Neural progenitor cell (in vitro differentiated cells): ENCODE results near the gene CCND2. TPM values are rescaled to one million over a fixed set of nuclear protein-coding genes. Genes with fewer than 3 reads are reported as not detected.

Experiments
- DNase-seq: peaks from one replicate; pipeline ENCODE4 v3.0.0-alpha.2; 2016; ENCODE audit warnings: low spot score
- H2AFZ ChIP-seq: fragments of 200-600 bp; sonication (generic); replicated peaks from 2 replicates; pipeline ENCODE4 v1.6.1; 2016; ENCODE audit warnings: antibody characterized with exemption
- H3F3A ChIP-seq: fragments of 200-600 bp; sonication (generic); 2 replicates; pipeline ENCODE4 v1.6.1; 2016; ENCODE audit warnings: antibody characterized with exemption, low read depth
- H3K27ac ChIP-seq: fragments of 200-600 bp; sonication (generic); 2 replicates; pipeline ENCODE4 v1.5.1; 2016; ENCODE audit warnings: mild to moderate bottlenecking
- H3K27me3 ChIP-seq: fragments of 200-600 bp; sonication (generic); 2 replicates; pipeline ENCODE4 v1.6.1; 2016; ENCODE audit warnings: mild to moderate bottlenecking, moderate library complexity
- H3K36me3 ChIP-seq: fragments of 200-600 bp; sonication (generic); 2 replicates; pipeline ENCODE4 v1.5.1; 2016
- H3K4me1 ChIP-seq: fragments of 200-600 bp; sonication (generic); 2 replicates; pipeline ENCODE4 v1.6.1; 2016; ENCODE audit warnings: mixed run types
- H3K4me2 ChIP-seq: fragments of 200-600 bp; sonication (generic); 2 replicates; pipeline ENCODE4 v1.6.1; 2016
- H3K4me3 ChIP-seq: fragments of 200-600 bp; sonication (generic); 2 replicates; pipeline ENCODE4 v1.5.1; 2016
- H3K79me2 ChIP-seq: fragments of 200-600 bp; sonication (generic); 2 replicates; pipeline ENCODE4 v1.6.1; 2016; ENCODE audit warnings: low read depth
- H3K9ac ChIP-seq: fragments of 200-600 bp; sonication (generic); 2 replicates; pipeline ENCODE4 v1.6.1; 2016
- H3K9me3 ChIP-seq: fragments of 200-600 bp; sonication (generic); 2 replicates; pipeline ENCODE4 v1.5.1; 2016; ENCODE audit warnings: low read depth
- H4K20me1 ChIP-seq: fragments of 200-600 bp; sonication (generic); 2 replicates; pipeline ENCODE4 v1.6.1; 2016; ENCODE audit warnings: low read depth
- H3K27ac Mint-ChIP-seq: 3 replicates; pipeline ENCODE4 v1.8.0; 2021; ENCODE audit warnings: mixed read lengths
- H3K27me3 Mint-ChIP-seq: 2 replicates; pipeline ENCODE4 v1.8.0; 2022; ENCODE audit warnings: low read depth, mild to moderate bottlenecking, inconsistent platforms, moderate library complexity, mixed read lengths; ENCODE audit not compliant: insufficient read depth
- H3K36me3 Mint-ChIP-seq: 3 replicates; pipeline ENCODE4 v1.8.0; 2021; ENCODE audit warnings: mixed read lengths
- H3K4me1 Mint-ChIP-seq: 3 replicates; pipeline ENCODE4 v1.8.0; 2021; ENCODE audit warnings: mixed read lengths
- H3K4me3 Mint-ChIP-seq: 3 replicates; pipeline ENCODE4 v1.8.0; 2021; ENCODE audit warnings: mild to moderate bottlenecking, moderate library complexity, mixed read lengths
- H3K9me3 Mint-ChIP-seq: 3 replicates; pipeline ENCODE4 v1.8.0; 2020; ENCODE audit warnings: mixed read lengths
- EZH2 ChIP-seq: fragments of 200-600 bp; sonication (generic); IDR thresholded peaks from 2 replicates; pipeline ENCODE4 v1.6.1; 2017; ENCODE audit warnings: antibody characterized with exemption, mild to moderate bottlenecking, moderate library complexity
- EZH2phosphoT487 ChIP-seq: fragments of 200-600 bp; sonication (generic); IDR thresholded peaks from 2 replicates; pipeline ENCODE4 v1.6.1; 2017; ENCODE audit warnings: antibody characterized with exemption
- total RNA-seq: library from RNA; depleted of rRNA; stranded (reverse); fragments of >200 nt; gene quantifications from 2 replicates; pipeline ENCODE4 v1.2.3, GENCODE V29; 2015; ENCODE audit warnings: low replicate concordance
- TF ChIP-seq, protein P1 (sequence below): fragments of 200-600 bp; sonication (generic); IDR thresholded peaks from 2 replicates; pipeline ENCODE4 v1.5.1; 2017; ENCODE audit warnings: antibody characterized with exemption, mild to moderate bottlenecking

The CCND2 gene
- total RNA-seq, 1 donor from 2014 or later = 95.8 TPM

- Histone ChIP-seq H3K4me3 (no peak overlapping the region), H2AFZ (no peak overlapping the region), H3K9ac (no peak overlapping the region), H3K4me1 (peaks cover 12% of the 10 kb centered on the region), H4K20me1 (no peaks in the 10 kb centered on the region), H3K4me2 (no peak overlapping the region), H3K9me3 (no peaks in the 10 kb centered on the region), H3K36me3 (no peaks in the 10 kb centered on the region), H3K27ac (no peak overlapping the region), H3K27me3 (no peaks in the 10 kb centered on the region), H3K79me2 (no peaks in the 10 kb centered on the region), H3F3A (peaks cover 19% of the 10 kb centered on the region)
- Mint-ChIP-seq H3K4me1 (peaks cover 26% of the 10 kb centered on the region), H3K36me3 (peaks cover 7% of the 10 kb centered on the region), H3K27ac (no peak overlapping the region), H3K4me3 (no peak overlapping the region), H3K27me3 (peaks cover 2% of the 10 kb centered on the region), H3K9me3 (no peaks in the 10 kb centered on the region)
- DNase-seq = no peak
- no peak for TF ChIP-seq EZH2
- TF ChIP-seq, protein P1, sequence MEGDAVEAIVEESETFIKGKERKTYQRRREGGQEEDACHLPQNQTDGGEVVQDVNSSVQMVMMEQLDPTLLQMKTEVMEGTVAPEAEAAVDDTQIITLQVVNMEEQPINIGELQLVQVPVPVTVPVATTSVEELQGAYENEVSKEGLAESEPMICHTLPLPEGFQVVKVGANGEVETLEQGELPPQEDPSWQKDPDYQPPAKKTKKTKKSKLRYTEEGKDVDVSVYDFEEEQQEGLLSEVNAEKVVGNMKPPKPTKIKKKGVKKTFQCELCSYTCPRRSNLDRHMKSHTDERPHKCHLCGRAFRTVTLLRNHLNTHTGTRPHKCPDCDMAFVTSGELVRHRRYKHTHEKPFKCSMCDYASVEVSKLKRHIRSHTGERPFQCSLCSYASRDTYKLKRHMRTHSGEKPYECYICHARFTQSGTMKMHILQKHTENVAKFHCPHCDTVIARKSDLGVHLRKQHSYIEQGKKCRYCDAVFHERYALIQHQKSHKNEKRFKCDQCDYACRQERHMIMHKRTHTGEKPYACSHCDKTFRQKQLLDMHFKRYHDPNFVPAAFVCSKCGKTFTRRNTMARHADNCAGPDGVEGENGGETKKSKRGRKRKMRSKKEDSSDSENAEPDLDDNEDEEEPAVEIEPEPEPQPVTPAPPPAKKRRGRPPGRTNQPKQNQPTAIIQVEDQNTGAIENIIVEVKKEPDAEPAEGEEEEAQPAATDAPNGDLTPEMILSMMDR = no peak
- TF ChIP-seq EZH2phosphoT487 = no peak
Observed at GRCh38 chr12:4312251-4312650, 38.7 kb downstream of the CCND2 start.

DNA sequence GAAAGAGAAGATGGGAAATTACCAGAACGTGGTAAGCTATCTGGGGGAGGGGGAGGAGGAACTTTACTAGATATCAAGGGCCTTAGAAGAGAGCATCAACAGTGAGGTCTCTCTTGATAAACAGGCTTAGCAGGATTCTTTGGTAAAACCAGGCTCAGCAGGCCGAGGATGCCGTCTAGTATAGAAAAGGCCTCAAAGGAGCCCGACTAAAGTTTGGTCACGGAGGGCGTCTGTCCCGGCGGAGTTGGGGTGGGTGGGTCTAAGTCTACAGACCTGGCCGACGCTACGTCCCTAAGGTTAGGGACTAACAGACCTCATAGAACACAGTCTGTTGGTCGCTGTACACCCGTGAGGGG, 46.9 kb downstream of the CCND2 start:
- H3K27ac ChIP-seq = peak overlapping the region; percentile 76

GRCh38 chr12:4320853-4321701, 47.5 kb downstream of the CCND2 start, which contains the start of gene TIGAR:
TIGAR (plus strand) TSS chr12:4321213; CDS start chr12:4321272, 59 bp downstream.
- Histone ChIP-seq H4K20me1 (no peaks in the 10 kb centered on the region), H3K9ac (peak within 1 kb of the TSS; percentile 78), H3K27me3 (peaks cover 5% of the 10 kb centered on the region), H3K4me2 (peak within 1 kb of the TSS; percentile 83), H3K4me1 (peaks cover 4% of the 10 kb centered on the region), H3K79me2 (peaks cover 42% of the 10 kb centered on the region), H3K36me3 (no peaks in the 10 kb centered on the region), H3K9me3 (no peaks in the 10 kb centered on the region), H3K4me3 (peak within 1 kb of the TSS; percentile 85), H3K27ac (peak within 1 kb of the TSS; percentile 76), H3F3A (peaks cover 6% of the 10 kb centered on the region), H2AFZ (peak within 1 kb of the TSS; percentile 88)
- DNase-seq = peak; percentile 99
- Mint-ChIP-seq H3K27me3 (peaks cover 4% of the 10 kb centered on the region), H3K4me1 (peaks cover 14% of the 10 kb centered on the region), H3K4me3 (peak within 1 kb of the TSS; percentile 88), H3K36me3 (peaks cover 5% of the 10 kb centered on the region), H3K27ac (peak within 1 kb of the TSS; percentile 12), H3K9me3 (no peaks in the 10 kb centered on the region)
- TF ChIP-seq, protein P1 = no peak
- TF ChIP-seq EZH2phosphoT487 = no peak
- TF ChIP-seq EZH2 = no peak

More for the DNA sequence above, 46.9 kb downstream of the CCND2 start:
- H3K9ac ChIP-seq = peak overlapping the region; percentile 54
- peaks cover 4% of the 10 kb centered on the region for H3K27me3 Mint-ChIP-seq
- H3K4me1 Mint-ChIP-seq = peaks cover 14% of the 10 kb centered on the region
- peaks cover 5% of the 10 kb centered on the region for H3K27me3 ChIP-seq
- H3K4me3 Mint-ChIP-seq = peak overlapping the region; percentile 88
- peak overlapping the region; percentile 12 for H3K27ac Mint-ChIP-seq
- H4K20me1 ChIP-seq = no peaks in the 10 kb centered on the region
- H3K4me1 ChIP-seq = peaks cover 4% of the 10 kb centered on the region
- H3K4me2 ChIP-seq = peak overlapping the region; percentile 76
- H3F3A ChIP-seq = peaks cover 6% of the 10 kb centered on the region
- no peaks in the 10 kb centered on the region for H3K9me3 ChIP-seq
- peaks cover 2% of the 10 kb centered on the region for H3K36me3 Mint-ChIP-seq
- no peaks in the 10 kb centered on the region for H3K9me3 Mint-ChIP-seq
- peak overlapping the region; percentile 88 for H2AFZ ChIP-seq
- TF ChIP-seq EZH2 = peak; percentile 23
- TF ChIP-seq, protein P1 = no peak
- peaks cover 36% of the 10 kb centered on the region for H3K79me2 ChIP-seq
- H3K4me3 ChIP-seq = peak overlapping the region; percentile 85
- no peak for DNase-seq
- no peaks in the 10 kb centered on the region for H3K36me3 ChIP-seq
